ENCODE measurements around the gene MT1B. TPM values are rescaled to one million over a fixed set of nuclear protein-coding genes. Genes with fewer than 3 reads are reported as not detected.

Gene MT1B
- total and polyA plus RNA-seq, 2 of the 13 experiments (the other 11 are each of a cell fraction or from before 2014, with no cell fraction given), result 0.89 TPM; not detected in 1

GRCh38 chr16:56631832-56632155 is 19.9 kb upstream of the MT1B start (continued):
- TF ChIP-seq JDP2 (CRISPR knock-in tag; IDR thresholded peaks at IDR 0.05; ENCODE audit: borderline replicate concordance), result no peak
- TF ChIP-seq ERF (CRISPR knock-in tag; IDR thresholded peaks at IDR 0.05), result no peak
- TF ChIP-seq, protein P1, sequence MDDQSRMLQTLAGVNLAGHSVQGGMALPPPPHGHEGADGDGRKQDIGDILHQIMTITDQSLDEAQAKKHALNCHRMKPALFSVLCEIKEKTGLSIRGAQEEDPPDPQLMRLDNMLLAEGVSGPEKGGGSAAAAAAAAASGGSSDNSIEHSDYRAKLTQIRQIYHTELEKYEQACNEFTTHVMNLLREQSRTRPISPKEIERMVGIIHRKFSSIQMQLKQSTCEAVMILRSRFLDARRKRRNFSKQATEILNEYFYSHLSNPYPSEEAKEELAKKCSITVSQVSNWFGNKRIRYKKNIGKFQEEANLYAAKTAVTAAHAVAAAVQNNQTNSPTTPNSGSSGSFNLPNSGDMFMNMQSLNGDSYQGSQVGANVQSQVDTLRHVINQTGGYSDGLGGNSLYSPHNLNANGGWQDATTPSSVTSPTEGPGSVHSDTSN (CRISPR knock-in tag; IDR thresholded peaks at IDR 0.05; ENCODE audit: borderline replicate concordance), result no peak
- no peak for TF ChIP-seq KAT2B (IDR thresholded peaks at IDR 0.05; ENCODE audit: borderline replicate concordance, low read depth, low read length)
- no peak for TF ChIP-seq ZNF597 (CRISPR knock-in tag; IDR thresholded peaks at IDR 0.05)
- 0 out of 2 replicates have a peak, but pooled peaks have one; percentile 7 for TF ChIP-seq MEIS2 (CRISPR knock-in tag; IDR thresholded peaks at IDR 0.05)
- TF ChIP-seq, protein P2, sequence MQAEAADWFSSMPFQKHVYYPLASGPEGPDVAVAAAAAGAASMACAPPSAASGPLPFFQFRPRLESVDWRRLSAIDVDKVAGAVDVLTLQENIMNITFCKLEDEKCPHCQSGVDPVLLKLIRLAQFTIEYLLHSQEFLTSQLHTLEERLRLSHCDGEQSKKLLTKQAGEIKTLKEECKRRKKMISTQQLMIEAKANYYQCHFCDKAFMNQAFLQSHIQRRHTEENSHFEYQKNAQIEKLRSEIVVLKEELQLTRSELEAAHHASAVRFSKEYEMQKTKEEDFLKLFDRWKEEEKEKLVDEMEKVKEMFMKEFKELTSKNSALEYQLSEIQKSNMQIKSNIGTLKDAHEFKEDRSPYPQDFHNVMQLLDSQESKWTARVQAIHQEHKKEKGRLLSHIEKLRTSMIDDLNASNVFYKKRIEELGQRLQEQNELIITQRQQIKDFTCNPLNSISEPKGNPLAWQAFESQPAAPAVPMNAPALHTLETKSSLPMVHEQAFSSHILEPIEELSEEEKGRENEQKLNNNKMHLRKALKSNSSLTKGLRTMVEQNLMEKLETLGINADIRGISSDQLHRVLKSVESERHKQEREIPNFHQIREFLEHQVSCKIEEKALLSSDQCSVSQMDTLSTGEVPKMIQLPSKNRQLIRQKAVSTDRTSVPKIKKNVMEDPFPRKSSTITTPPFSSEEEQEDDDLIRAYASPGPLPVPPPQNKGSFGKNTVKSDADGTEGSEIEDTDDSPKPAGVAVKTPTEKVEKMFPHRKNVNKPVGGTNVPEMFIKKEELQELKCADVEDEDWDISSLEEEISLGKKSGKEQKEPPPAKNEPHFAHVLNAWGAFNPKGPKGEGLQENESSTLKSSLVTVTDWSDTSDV (CRISPR knock-in tag; IDR thresholded peaks at IDR 0.05), result no peak
